ENCODE data around the gene GXYLT1.

DNA sequence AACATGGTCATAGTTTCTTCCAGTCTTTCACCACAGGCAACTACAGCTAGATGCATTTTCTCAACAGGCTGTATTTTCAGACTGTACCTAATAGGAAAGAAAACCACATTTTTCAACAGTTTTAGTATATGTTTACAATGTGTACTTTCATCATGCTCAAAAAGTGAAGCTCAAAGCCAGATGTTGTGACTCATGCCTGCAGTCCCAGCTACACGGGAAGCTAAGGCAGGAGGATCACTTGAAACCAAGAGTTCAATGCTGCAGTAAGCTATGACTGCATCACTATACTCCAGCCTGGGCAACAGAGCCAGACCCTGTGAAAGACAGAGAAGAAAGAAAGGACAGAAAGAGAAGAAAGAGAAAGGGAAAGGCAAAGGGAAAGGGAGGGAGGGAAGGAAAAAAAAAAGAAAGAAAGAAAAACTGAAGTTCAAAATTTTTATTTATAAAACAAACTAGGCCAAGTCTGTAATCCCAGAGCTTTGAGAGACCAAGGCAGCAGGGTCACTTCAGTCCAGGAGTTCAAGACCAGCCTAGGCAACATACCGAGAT is 25.5 kb downstream of the GXYLT1 start:
- TF ChIP-seq, protein P1, sequence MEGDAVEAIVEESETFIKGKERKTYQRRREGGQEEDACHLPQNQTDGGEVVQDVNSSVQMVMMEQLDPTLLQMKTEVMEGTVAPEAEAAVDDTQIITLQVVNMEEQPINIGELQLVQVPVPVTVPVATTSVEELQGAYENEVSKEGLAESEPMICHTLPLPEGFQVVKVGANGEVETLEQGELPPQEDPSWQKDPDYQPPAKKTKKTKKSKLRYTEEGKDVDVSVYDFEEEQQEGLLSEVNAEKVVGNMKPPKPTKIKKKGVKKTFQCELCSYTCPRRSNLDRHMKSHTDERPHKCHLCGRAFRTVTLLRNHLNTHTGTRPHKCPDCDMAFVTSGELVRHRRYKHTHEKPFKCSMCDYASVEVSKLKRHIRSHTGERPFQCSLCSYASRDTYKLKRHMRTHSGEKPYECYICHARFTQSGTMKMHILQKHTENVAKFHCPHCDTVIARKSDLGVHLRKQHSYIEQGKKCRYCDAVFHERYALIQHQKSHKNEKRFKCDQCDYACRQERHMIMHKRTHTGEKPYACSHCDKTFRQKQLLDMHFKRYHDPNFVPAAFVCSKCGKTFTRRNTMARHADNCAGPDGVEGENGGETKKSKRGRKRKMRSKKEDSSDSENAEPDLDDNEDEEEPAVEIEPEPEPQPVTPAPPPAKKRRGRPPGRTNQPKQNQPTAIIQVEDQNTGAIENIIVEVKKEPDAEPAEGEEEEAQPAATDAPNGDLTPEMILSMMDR (IDR thresholded peaks at IDR 0.05 in 8 of 11, conservative IDR thresholded peaks at IDR 0.05 in 3 of 11): no peak
- TF ChIP-seq POLR2A (IDR thresholded peaks at IDR 0.05) (no peak), POLR2AphosphoS5 (IDR thresholded peaks at IDR 0.05) (no peak)

Data from spleen (tissue), 7 donors.